Smooth muscle cell (in vitro differentiated cells): Measurements from ENCODE around the gene FRY. TPM values are rescaled to one million over a fixed set of nuclear protein-coding genes. Genes with fewer than 3 reads are reported as not detected.

Experiments used
- DNase-seq: peaks from one replicate; lab custom pipeline; 2025; ENCODE audit not compliant: unreplicated experiment; lab: John Stamatoyannopoulos, UW
- H2AFZ ChIP-seq: fragments of 200-600 bp; sonication (generic); 2 replicates; pipeline ENCODE4 v1.6.0; 2016; ENCODE audit warnings: antibody characterized with exemption, low read depth, mild to moderate bottlenecking
- H3F3A ChIP-seq: fragments of 200-600 bp; sonication (generic); 2 replicates; pipeline ENCODE4 v1.6.0; 2017; ENCODE audit warnings: antibody characterized with exemption, low read depth
- H3K27ac ChIP-seq: fragments of 200-600 bp; sonication (generic); 2 replicates; pipeline ENCODE4 v1.5.1; 2016; ENCODE audit warnings: low read depth, mild to moderate bottlenecking
- H3K27me3 ChIP-seq: fragments of 200-600 bp; sonication (generic); 2 replicates; pipeline ENCODE4 v1.6.1; 2016; ENCODE audit warnings: low read depth, mild to moderate bottlenecking
- H3K36me3 ChIP-seq: fragments of 200-600 bp; sonication (generic); 2 replicates; pipeline ENCODE4 v1.5.1; 2016; ENCODE audit warnings: low read depth
- H3K4me1 ChIP-seq: fragments of 200-600 bp; sonication (generic); 2 replicates; pipeline ENCODE4 v1.5.1; 2016; ENCODE audit warnings: low read depth
- H3K4me2 ChIP-seq: fragments of 200-600 bp; sonication (generic); 2 replicates; pipeline ENCODE4 v1.6.0; 2016; ENCODE audit warnings: mild to moderate bottlenecking
- H3K4me3 ChIP-seq: fragments of 200-600 bp; sonication (generic); 2 replicates; pipeline ENCODE4 v1.5.1; 2016; ENCODE audit warnings: mild to moderate bottlenecking
- H3K79me2 ChIP-seq: fragments of 200-600 bp; sonication (generic); 2 replicates; pipeline ENCODE4 v1.6.0; 2016; ENCODE audit warnings: low read depth, mild to moderate bottlenecking
- H3K9ac ChIP-seq: fragments of 200-600 bp; sonication (generic); 2 replicates; pipeline ENCODE4 v1.6.0; 2016; ENCODE audit warnings: low read depth
- H3K9me3 ChIP-seq: fragments of 200-600 bp; sonication (generic); replicated peaks from 2 replicates; pipeline ENCODE4 v1.5.1; 2016; ENCODE audit warnings: low read depth
- H4K20me1 ChIP-seq: fragments of 200-600 bp; sonication (generic); 2 replicates; pipeline ENCODE4 v1.6.0; 2016; ENCODE audit warnings: low read depth
- WGBS: methylation state at CpG from one replicate; pipeline ENCODE4 v1.1.7; 2016; ENCODE audit warnings: low lambda C conversion rate; 5-methylcytosine and 5-hydroxymethylcytosine counted together
- polyA plus RNA-seq: library from polyadenylated mRNA; unstranded; fragments of >200 nt; fragmentation: Nextera tagmentation; extraction: Ambion mirVana; gene quantifications from 2 replicates; pipeline ENCODE4 v1.2.1, GENCODE V29; 2016
- total RNA-seq: library from RNA; depleted of rRNA; stranded (reverse); fragments of >200 nt; gene quantifications from 2 replicates; pipeline ENCODE4 v1.2.3, GENCODE V29; 2014
- TF ChIP-seq, protein P1 (sequence below): fragments of 200-600 bp; sonication (generic); IDR thresholded peaks from 2 replicates; pipeline ENCODE4 v1.5.1; 2017; ENCODE audit warnings: borderline replicate concordance, mild to moderate bottlenecking, antibody characterized with exemption; ENCODE audit not compliant: insufficient read depth, poor library complexity, severe bottlenecking

Gene FRY
- total and polyA plus RNA-seq, 2 experiments from 2014 or later, result 1.1 to 3.2 TPM

DNA sequence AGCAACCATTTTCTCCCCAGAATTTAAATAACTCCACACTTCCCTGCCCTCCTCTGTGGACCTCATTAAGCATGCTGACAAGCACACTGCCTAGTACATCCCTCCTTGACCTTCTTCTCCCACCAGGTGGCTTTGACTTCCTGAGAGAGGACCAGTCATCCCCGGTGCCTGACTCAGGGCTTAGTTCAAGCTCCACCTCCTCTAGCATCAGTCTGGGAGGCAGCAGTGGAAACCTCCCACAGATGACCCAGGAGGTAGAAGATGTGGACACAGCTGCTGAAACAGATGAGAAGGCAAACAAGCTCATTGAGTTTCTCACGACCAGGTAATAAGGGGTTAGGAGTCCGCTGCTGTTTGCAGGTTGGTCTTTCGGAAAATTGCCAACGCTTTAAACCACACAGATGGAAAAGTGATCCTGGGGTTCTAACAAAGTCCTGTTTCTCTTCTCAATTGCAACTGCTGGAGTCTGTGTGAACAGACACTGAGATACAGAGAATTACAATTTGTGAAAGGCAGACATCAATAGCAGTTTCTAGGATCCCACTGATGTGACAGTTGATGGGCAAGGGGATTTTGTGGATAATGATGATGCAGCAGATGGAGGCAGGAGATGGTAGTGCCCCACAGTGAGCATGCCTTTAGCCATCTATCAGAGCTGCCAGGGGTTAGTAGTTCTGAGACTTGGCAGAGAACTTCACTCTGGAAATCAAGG lies 196.9 kb downstream of the FRY start:
- Histone ChIP-seq H3K36me3 (no peaks in the 10 kb centered on the region), H3F3A (no peaks in the 10 kb centered on the region), H3K4me3 (no peak overlapping the region), H3K9me3 (no peaks in the 10 kb centered on the region), H3K79me2 (no peaks in the 10 kb centered on the region), H3K27me3 (no peaks in the 10 kb centered on the region), H2AFZ (no peak overlapping the region), H3K4me1 (no peaks in the 10 kb centered on the region), H4K20me1 (no peaks in the 10 kb centered on the region), H3K9ac (no peak overlapping the region), H3K27ac (no peak overlapping the region), H3K4me2 (no peak overlapping the region)
- TF ChIP-seq, protein P1, sequence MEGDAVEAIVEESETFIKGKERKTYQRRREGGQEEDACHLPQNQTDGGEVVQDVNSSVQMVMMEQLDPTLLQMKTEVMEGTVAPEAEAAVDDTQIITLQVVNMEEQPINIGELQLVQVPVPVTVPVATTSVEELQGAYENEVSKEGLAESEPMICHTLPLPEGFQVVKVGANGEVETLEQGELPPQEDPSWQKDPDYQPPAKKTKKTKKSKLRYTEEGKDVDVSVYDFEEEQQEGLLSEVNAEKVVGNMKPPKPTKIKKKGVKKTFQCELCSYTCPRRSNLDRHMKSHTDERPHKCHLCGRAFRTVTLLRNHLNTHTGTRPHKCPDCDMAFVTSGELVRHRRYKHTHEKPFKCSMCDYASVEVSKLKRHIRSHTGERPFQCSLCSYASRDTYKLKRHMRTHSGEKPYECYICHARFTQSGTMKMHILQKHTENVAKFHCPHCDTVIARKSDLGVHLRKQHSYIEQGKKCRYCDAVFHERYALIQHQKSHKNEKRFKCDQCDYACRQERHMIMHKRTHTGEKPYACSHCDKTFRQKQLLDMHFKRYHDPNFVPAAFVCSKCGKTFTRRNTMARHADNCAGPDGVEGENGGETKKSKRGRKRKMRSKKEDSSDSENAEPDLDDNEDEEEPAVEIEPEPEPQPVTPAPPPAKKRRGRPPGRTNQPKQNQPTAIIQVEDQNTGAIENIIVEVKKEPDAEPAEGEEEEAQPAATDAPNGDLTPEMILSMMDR, result no peak
- 90% methylated on average over 5 of the region's 5 CpGs for WGBS
- DNase-seq, result no peak

DNA sequence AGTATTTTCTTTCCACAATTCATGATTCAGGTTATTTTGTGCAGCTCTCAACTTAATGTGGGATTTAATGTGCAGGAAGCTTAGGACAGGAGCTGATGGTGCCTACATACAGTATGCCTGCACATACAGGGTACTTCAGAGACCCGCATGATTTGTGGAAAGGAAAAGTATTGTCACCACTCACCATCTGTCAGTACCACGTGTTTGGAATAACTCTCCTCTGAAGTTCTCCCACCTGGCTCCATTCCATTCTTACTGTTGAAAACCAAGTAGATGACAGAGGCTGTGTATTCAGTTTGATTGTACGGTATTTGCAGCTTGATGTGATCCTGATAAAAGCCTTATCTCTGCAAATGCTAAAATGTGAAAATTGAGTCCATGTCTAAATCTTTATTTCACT lies 197.9 kb downstream of the FRY start:
- H3K27me3 ChIP-seq, result no peaks in the 10 kb centered on the region
- H3K9ac ChIP-seq, result no peak overlapping the region
- DNase-seq, result no peak
- WGBS, result 87% methylated on average over 3 of the region's 3 CpGs
- H4K20me1 ChIP-seq, result no peaks in the 10 kb centered on the region
- H3K9me3 ChIP-seq, result no peaks in the 10 kb centered on the region
- H3K36me3 ChIP-seq, result no peaks in the 10 kb centered on the region
- no peaks in the 10 kb centered on the region for H3K79me2 ChIP-seq
- no peak overlapping the region for H3K27ac ChIP-seq
- H3K4me2 ChIP-seq, result no peak overlapping the region
- H3K4me1 ChIP-seq, result no peaks in the 10 kb centered on the region
- no peak overlapping the region for H3K4me3 ChIP-seq
- TF ChIP-seq, protein P1, result no peak
- no peaks in the 10 kb centered on the region for H3F3A ChIP-seq
- H2AFZ ChIP-seq, result no peak overlapping the region

DNA sequence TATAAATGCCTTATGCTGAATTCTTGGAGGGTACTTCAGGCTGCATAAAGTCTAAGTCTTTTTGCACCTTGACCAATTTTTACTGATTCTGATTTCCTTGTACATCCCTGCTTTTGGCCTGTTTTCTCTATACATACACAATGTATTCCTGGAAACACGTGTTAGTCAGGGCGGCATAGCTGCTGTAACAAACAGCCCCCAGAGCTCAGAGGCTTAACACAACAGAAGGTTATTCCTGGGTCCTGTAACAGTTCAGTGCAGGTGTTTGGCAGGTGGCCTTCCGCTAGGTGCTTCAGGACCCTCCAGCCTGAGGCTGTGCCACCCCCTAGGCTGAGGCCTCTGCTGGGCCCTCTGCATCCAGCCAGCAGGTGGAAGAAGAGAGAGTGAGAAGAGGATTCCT lies 200.7 kb downstream of the FRY start:
- Histone ChIP-seq H3F3A (no peaks in the 10 kb centered on the region), H3K4me1 (no peaks in the 10 kb centered on the region), H3K4me3 (no peak overlapping the region), H3K36me3 (no peaks in the 10 kb centered on the region), H3K79me2 (no peaks in the 10 kb centered on the region), H3K27me3 (no peaks in the 10 kb centered on the region), H3K4me2 (no peak overlapping the region), H2AFZ (no peak overlapping the region), H3K9ac (no peak overlapping the region), H3K9me3 (no peaks in the 10 kb centered on the region), H4K20me1 (no peaks in the 10 kb centered on the region), H3K27ac (no peak overlapping the region)
- 97% methylated on average over 3 of the region's 3 CpGs for WGBS
- DNase-seq, result no peak
- TF ChIP-seq, protein P1, result no peak

DNA sequence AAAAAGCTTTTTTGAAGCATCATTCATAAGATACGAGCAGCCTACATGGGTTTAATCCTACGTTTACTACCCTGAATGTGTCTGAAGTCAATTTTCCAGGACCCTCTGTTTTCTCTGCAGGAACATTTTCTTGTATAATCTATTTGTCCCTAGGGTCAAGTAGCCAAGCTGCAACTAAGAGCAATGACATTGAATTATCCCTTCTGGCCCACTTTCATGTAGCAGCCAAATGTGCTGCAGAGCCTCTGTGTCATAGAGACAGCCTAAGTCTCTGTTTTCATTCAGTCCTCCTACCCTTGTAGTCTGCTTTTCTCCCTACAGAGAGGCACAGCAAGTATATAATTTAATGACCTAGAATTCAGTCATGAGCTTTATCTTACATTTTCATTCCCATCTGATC lies 201.5 kb downstream of the FRY start:
- no peaks in the 10 kb centered on the region for H3K27me3 ChIP-seq
- 81% methylated on average over 2 of the region's 2 CpGs for WGBS

More for the DNA sequence above, 201.5 kb downstream of the FRY start:
- Histone ChIP-seq H3K9ac (no peak overlapping the region), H2AFZ (no peak overlapping the region), H3K9me3 (no peaks in the 10 kb centered on the region), H3K4me2 (no peak overlapping the region), H3F3A (no peaks in the 10 kb centered on the region), H4K20me1 (no peaks in the 10 kb centered on the region), H3K4me3 (no peak overlapping the region), H3K79me2 (no peaks in the 10 kb centered on the region), H3K27ac (no peak overlapping the region), H3K4me1 (no peaks in the 10 kb centered on the region), H3K36me3 (no peaks in the 10 kb centered on the region)
- DNase-seq, result no peak
- TF ChIP-seq, protein P1, result no peak
